SH-SY5Y (cell line): ENCODE measurements around the gene NLRC3.

Experiments
- GATA2 ChIP-seq: IDR thresholded peaks from 2 replicates; pipeline ENCODE4 v1.6.1; 2011; ENCODE audit warnings: mild to moderate bottlenecking, low read depth, low read length
- GATA3 ChIP-seq: IDR thresholded peaks from 2 replicates; pipeline ENCODE4 v1.6.1; 2011; ENCODE audit warnings: low read depth, mild to moderate bottlenecking, low read length, moderate library complexity

GRCh38 chr16:3599121-3599520 lies 21.9 kb upstream of the NLRC3 start:
- no peak for TF ChIP-seq GATA2
- TF ChIP-seq GATA3, result no peak
